ENCODE results near the gene COMP.

DNA sequence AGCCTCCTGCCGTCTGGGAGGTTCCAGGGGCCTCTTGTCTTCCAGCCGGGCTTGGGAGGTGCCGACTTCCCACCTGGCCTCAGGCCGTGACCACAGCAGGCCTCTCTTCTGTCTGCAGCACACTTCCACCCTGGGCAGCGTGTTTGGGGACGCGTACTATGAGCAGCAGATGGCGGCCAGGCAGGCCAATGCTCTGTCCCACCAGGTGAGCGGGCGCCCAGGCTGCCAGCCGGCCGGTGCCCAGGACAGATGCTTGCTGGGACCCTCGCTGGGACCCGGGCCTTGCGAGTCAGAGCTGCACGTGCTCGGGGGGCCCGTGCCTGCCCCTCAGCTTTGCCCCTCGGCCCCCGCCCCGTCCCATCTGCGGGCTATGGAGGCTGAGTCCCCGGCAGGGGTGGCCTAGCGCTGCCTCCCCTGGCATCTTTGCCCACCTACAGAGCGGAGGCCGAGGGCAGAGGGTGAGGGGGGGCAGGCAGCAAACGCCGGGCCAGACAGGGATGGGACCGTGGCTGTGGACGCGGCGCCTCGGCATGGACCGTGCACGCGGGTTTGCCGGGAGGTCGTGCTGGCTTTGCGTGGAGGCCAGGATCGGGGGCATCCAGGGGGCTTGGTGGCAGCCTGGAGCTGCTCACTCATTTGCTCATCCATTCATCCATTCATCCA, 16.2 kb downstream of the COMP start:
- TF ChIP-seq CTCF (IDR thresholded peaks at IDR 0.05) (no peak), POLR2A (IDR thresholded peaks at IDR 0.05) (no peak)

Data from Peyer's patch (tissue), 4 donors.